Stimulated activated CD4-positive, alpha-beta T cell treated with anti-CD3 and anti-CD28 coated beads, TNF-alpha, amount 100 ng/mL, for 4 hours (primary cell): ENCODE data around the gene ARHGAP9.
"Not testable (repeated sequence)": the region's sequence is repeated elsewhere in the genome, so short reads cannot be mapped to it uniquely, and the experiment has no call there.

Experiments
- DNase-seq, 3 experiments: peaks; one replicate each; pipeline ENCODE4 v3.0.0-alpha.2; 2020; ENCODE audit warnings: low read depth in 3 of 3

The ARHGAP9 gene

DNA sequence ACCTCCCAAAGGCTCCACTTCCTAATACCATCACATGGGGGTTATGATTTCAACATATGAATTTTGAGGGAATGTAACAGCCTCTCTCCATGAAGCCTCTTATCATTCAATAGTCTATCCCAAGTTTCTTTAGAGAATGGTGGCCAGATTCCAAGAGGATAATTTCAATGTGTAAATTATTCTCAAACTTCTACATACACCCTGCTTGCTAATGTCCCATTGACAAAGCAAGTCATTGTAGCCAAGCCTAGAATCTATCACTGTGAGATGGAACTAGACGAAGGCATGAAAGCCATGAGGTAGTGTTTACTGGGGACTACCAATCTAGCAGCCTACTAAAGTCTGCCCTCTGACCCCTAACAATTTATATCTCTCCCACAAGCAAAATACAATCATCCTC, 41.3 kb downstream of the ARHGAP9 start:
- DNase-seq = no peak

DNA sequence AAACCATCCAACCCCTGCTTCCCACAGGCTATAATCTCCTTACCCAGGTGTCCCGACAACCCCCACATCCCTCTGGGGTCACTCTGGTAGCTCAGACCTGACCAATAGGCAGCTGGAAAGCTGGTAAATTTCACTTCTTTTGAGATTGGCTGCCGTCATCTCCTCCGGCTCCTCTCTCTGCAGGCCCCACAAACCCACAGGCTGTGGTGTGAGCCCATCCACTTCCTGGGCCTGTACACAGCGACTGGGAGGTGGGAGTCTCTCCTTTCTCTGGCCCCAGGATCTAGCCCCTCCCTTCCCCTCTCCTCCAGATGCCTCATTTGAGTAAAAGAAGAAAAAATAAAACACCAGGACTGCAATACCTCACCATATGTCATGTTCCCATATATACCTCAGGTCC, 44.4 kb downstream of the ARHGAP9 start:
- no peak for DNase-seq

DNA sequence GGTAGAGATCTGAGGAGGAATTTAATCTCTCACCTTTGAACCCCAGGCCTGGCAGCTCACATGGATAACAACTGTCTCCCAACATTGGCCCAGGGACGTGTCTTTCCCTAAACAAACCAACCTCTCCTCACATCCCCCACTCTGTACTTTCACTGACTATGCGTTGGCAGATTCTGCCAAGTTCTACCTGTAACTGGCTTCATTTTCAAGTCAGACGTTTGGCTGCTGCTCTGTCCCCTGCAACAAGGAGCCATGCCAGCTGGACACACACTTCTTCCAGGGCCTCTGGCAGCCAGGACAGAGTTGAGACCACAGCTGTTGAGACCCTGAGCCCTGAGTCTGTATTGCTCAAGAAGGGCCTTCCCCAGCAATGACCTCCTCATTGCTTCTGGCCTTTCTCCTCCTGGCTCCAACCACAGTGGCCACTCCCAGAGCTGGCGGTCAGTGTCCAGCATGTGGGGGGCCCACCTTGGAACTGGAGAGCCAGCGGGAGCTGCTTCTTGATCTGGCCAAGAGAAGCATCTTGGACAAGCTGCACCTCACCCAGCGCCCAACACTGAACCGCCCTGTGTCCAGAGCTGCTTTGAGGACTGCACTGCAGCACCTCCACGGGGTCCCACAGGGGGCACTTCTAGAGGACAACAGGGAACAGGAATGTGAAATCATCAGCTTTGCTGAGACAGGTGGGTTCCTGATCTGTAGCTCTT, 45.0 kb downstream of the ARHGAP9 start, which contains the start of gene INHBC:
Gene INHBC (plus strand): TSS at position 268 of the 707 bp plus-strand sequence. CDS start 103 bp downstream, at position 371.
- DNase-seq = no peak

GRCh38 chr12:57433370-57433769, 46.3 kb downstream of the ARHGAP9 start:
- no peak for DNase-seq

- DNase-seq = no peak
These were observed 47.9 kb downstream of the ARHGAP9 start for GRCh38 chr12:57431654-57432188.

- peak; percentile 85 to 92 (median 89) for DNase-seq
These were observed 48.6 kb downstream of the ARHGAP9 start, which contains the start of gene R3HDM2 for GRCh38 chr12:57430931-57431566. TSS of gene R3HDM2 (minus strand) at chr12:57431043. CDS start at chr12:57310428, 120,615 bp downstream.

DNA sequence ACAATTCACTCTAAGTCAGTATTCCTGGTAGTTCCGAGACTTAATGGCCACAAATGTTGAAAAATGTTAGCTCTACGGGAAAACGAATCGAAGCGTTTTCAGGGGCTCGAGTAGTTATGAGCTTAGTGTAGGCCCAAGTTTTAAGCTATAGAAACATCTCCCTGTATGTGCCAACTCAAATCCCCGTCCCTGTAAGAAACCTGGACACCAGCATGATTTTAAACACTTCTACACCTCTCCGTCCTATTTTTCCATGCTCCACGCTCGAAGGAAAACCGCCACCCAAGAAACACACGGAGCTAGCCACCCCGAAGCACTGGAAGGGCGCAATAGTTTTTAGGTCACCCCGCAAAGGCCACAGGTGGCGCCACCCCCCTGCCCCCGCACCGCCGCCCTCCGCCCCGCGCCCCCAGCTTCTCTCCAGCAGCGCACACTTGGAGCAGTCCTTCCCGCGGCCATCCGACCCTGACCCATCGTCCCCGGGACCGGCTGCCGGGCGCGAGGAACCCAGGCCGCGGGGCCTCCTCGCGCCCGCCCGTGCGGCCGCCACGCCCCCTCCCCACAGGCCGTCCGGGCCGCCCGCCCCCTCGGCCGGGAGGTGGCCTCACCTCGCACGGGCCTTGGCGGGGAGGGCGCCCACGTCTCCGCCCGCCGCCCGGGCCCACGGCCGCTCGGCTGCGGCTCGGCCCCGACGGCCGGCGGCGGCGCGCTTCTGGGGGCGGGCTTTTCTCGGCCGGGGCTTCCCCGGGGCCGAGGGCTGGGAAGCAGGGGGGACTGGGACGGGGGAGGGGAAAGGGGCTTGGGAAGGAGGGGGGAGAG, 49.3 kb downstream of the ARHGAP9 start:
- peak in 2 of 3 experiments; percentile 15 to 57 for DNase-seq

- DNase-seq = no peak
These were observed 50.1 kb downstream of the ARHGAP9 start for GRCh38 chr12:57429473-57430111.

DNA sequence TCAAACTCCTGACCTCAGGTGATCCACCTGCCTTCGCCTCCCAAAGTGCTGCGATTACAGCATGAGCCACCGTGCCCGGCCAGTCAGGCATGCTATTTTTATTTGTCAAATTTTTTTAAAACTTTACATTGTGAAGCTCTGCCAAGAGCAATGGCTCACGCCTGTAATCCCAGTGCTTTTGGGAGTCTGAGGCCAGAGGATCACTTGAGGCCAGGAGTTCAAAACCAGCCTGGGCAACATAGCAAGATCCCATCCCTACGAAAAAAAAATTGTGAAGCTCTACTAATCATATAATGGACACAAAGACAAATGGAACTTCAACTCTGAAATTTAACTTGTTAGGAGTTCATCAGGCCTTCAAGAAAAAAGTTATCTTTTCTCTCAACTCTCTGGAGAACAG, 50.7 kb downstream of the ARHGAP9 start:
- DNase-seq = no peak

GRCh38 chr12:57426948-57427347, 52.7 kb downstream of the ARHGAP9 start:
- not testable (repeated sequence) for DNase-seq
